ENCODE measurements around the gene APBB3. TPM values are rescaled to one million over a fixed set of nuclear protein-coding genes. Genes with fewer than 3 reads are reported as not detected.
A peak's percentile ranks its signal among the peaks of the same experiment; 100 is the strongest.

Gene APBB3
- total and polyA plus RNA-seq, 9 of the 15 experiments (the other 6 are each of a cell fraction or from before 2014, with no cell fraction given): 0.17 to 24.3 (median 9.5) TPM

- ChIA-PET CTCF (ENCODE audit: low intra/inter-chr PET ratio) (interaction anchor here (0.6 kb wide), 1 partner anchor 172 kb away, joined by 3 read pairs; no protein-coding TSS in a partner anchor), POLR2A (interaction anchor here (0.5 to 5.3 kb wide), 26 partner anchors 9 to 698 kb away, joined by 3 to 56 read pairs (median 4); partner anchors contain the start of genes APBB3, HARS1, HARS2 and IK)
- ATAC-seq (peak; percentile 94), FAIRE-seq (peak; percentile 97), DNase-seq (ENCODE audit: extremely low read depth in 1 of 4, low spot score in 3 of 4) (peak; percentile 86 to 95 (median 90))
- Histone ChIP-seq H3K4me1 (replicated peaks in 1 of 2; ENCODE audit: control insufficient read depth in 2 of 2, insufficient read depth in 2 of 2, low read length in 2 of 2) (peaks cover 34 to 35% of the 10 kb centered on the region in 2 experiments), H2AFZ (ENCODE audit: low read depth, low read length) (peak within 1 kb of the TSS; percentile 74), H3K27me3 (ENCODE audit: control insufficient read depth in 2 of 2, insufficient read depth in 2 of 2, low read length in 2 of 2) (no peaks in the 10 kb centered on the region; a peak in 1 of 5 replicates), H4K20me1 (replicated peaks; ENCODE audit: control insufficient read depth, insufficient read depth, low read length) (peaks cover 14% of the 10 kb centered on the region; the same call in 1 of the 2 replicates), H3K36me3 (ENCODE audit: control insufficient read depth, insufficient read depth, low read length) (peaks cover 64% of the 10 kb centered on the region), H3K4me3 (peak within 1 kb of the TSS; percentile 3; the same call in 1 of the 2 replicates), H3K4me2 (ENCODE audit: insufficient read depth, low read length) (peak within 1 kb of the TSS; percentile 66), H3K27ac (ENCODE audit: extremely low read depth, low read depth, low read length) (peak within 1 kb of the TSS; percentile 61), H3K9ac (ENCODE audit: insufficient read depth in 1 of 2, low read depth in 2 of 2, low read length in 2 of 2) (peak within 1 kb of the TSS; percentile 58 to 88), H3K9me1 (ENCODE audit: control insufficient read depth, insufficient read depth, low read length) (peaks cover 5% of the 10 kb centered on the region), H3K9me3 (replicated peaks; ENCODE audit: control insufficient read depth, insufficient read depth, low read depth, low read length) (no peaks in the 10 kb centered on the region), H3K79me2 (ENCODE audit: control insufficient read depth, insufficient read depth, low read length) (peaks cover 4% of the 10 kb centered on the region; the same call in 1 of the 3 replicates)
- in situ Hi-C loops (cut with MboI): no loop called here
- intact Hi-C loops (cut with micrococcal nuclease): loop anchor here (5.0 kb wide), 1 partner anchor 175 kb away; no protein-coding TSS in a partner anchor
- 22% methylated on average over 42 of the region's 52 CpGs for WGBS (ENCODE audit: insufficient coverage, low coverage, missing lambda C conversion rate)
- no TSS peak for BruUV-seq (replicated peaks)
- peak; percentile 64 to 73 for TF ChIP-seq NRF1 (conservative IDR thresholded peaks at IDR 0.05 in 1 of 2, IDR thresholded peaks at IDR 0.05 in 1 of 2)
- TF ChIP-seq ZNF431 (CRISPR knock-in tag; IDR thresholded peaks at IDR 0.05): 0 out of 2 replicates have a peak, but pooled peaks have one; percentile 36
- TF ChIP-seq MYNN (IDR thresholded peaks at IDR 0.05): no peak
- TF ChIP-seq MYNN (CRISPR knock-in tag; IDR thresholded peaks at IDR 0.05): no peak
- no peak for TF ChIP-seq FOXJ3 (CRISPR knock-in tag; IDR thresholded peaks at IDR 0.05)
- 0 out of 2 replicates have a peak, but pooled peaks have one; percentile 13 for TF ChIP-seq SREBF1 (IDR thresholded peaks at IDR 0.05; ENCODE audit: borderline replicate concordance, low read depth, low read length)
- TF ChIP-seq MNT (conservative IDR thresholded peaks at IDR 0.05): peak; percentile 100
- TF ChIP-seq SMAD3 (CRISPR knock-in tag; conservative IDR thresholded peaks at IDR 0.05): 0 out of 2 replicates have a peak, but pooled peaks have one; percentile 64
- TF ChIP-seq RBM25 (IDR thresholded peaks at IDR 0.05; ENCODE audit: low read depth, low read length, severe bottlenecking): no peak
- TF ChIP-seq ZBTB5 (IDR thresholded peaks at IDR 0.05): no peak
- TF ChIP-seq TRIM24 (IDR thresholded peaks at IDR 0.05): no peak
- peak; percentile 50 for TF ChIP-seq VEZF1 (CRISPR knock-in tag; IDR thresholded peaks at IDR 0.05)
- TF ChIP-seq STAT6 (CRISPR knock-in tag; IDR thresholded peaks at IDR 0.05): peak; percentile 93
Observed at GRCh38 chr5:140547508-140548299, 16.7 kb downstream of the APBB3 start, which contains the start of gene EIF4EBP3. Gene EIF4EBP3 (plus strand): TSS chr5:140547662. CDS start chr5:140547738, 76 bp downstream.

Measured in K562 (cell line).